Astrocyte (in vitro differentiated cells and primary cell): Measurements from ENCODE around the gene NUBPL. TPM values are rescaled to one million over a fixed set of nuclear protein-coding genes. Genes with fewer than 3 reads are reported as not detected.
"Not testable (repeated sequence)": the region's sequence is repeated elsewhere in the genome, so short reads cannot be mapped to it uniquely, and the experiment has no call there.

ENCODE experiments used
- DNase-seq: peaks from one replicate; pipeline ENCODE4 v3.0.0-alpha.2; 2010; ENCODE audit warnings: low read depth
- FAIRE-seq: peaks from 2 replicates; lab custom pipeline; 2011; peaks lifted over from hg19 to GRCh38; lab: Jason Lieb, UNC
- H2AFZ ChIP-seq: 2 replicates; pipeline ENCODE4 v1.6.0; 2012; ENCODE audit warnings: low read depth, low read length, inconsistent platforms
- H3K27ac ChIP-seq: 2 replicates; pipeline ENCODE4 v1.5.1; 2011; ENCODE audit warnings: low read depth, low read length, inconsistent platforms
- H3K27me3 ChIP-seq: 2 replicates; pipeline ENCODE4 v1.6.0; 2011; ENCODE audit warnings: low read length, inconsistent platforms; ENCODE audit not compliant: insufficient read depth
- H3K36me3 ChIP-seq: 2 replicates; pipeline ENCODE4 v1.5.1; 2011; ENCODE audit warnings: low read length, inconsistent platforms; ENCODE audit not compliant: insufficient read depth
- H3K4me1 ChIP-seq: 2 replicates; pipeline ENCODE4 v1.5.1; 2011; ENCODE audit warnings: low read length, inconsistent platforms; ENCODE audit not compliant: insufficient read depth
- H3K4me2 ChIP-seq: 2 replicates; pipeline ENCODE4 v1.6.0; 2012; ENCODE audit warnings: low read length, inconsistent platforms
- H3K4me3 ChIP-seq: 2 replicates; pipeline ENCODE4 v1.5.1; 2011; ENCODE audit warnings: low read depth, mild to moderate bottlenecking, low read length, inconsistent platforms; ENCODE audit not compliant: insufficient read depth
- H3K79me2 ChIP-seq: 2 replicates; pipeline ENCODE4 v1.6.0; 2012; ENCODE audit warnings: mild to moderate bottlenecking, low read length, inconsistent platforms; ENCODE audit not compliant: insufficient read depth
- H3K9ac ChIP-seq: 2 replicates; pipeline ENCODE4 v1.6.0; 2012; ENCODE audit warnings: mild to moderate bottlenecking, low read length, inconsistent platforms
- H3K9me3 ChIP-seq: 2 replicates; pipeline ENCODE4 v1.5.1; 2012; ENCODE audit warnings: low read depth, mild to moderate bottlenecking, low read length, inconsistent platforms; ENCODE audit not compliant: insufficient read depth
- H4K20me1 ChIP-seq: 2 replicates; pipeline ENCODE4 v1.6.0; 2012; ENCODE audit warnings: low read length, inconsistent platforms; ENCODE audit not compliant: insufficient read depth
- H3K27ac Mint-ChIP-seq: one replicate; pipeline ENCODE4 v1.8.0; 2021; ENCODE audit warnings: mild to moderate bottlenecking, mixed read lengths; ENCODE audit not compliant: unreplicated experiment
- H3K27me3 Mint-ChIP-seq: one replicate; pipeline ENCODE4 v1.8.0; 2021; ENCODE audit warnings: low read depth, mixed read lengths; ENCODE audit not compliant: unreplicated experiment
- H3K36me3 Mint-ChIP-seq: one replicate; pipeline ENCODE4 v1.8.0; 2021; ENCODE audit warnings: low read depth, mixed read lengths; ENCODE audit not compliant: unreplicated experiment
- H3K4me1 Mint-ChIP-seq: one replicate; pipeline ENCODE4 v1.8.0; 2021; ENCODE audit warnings: low read depth, mixed read lengths; ENCODE audit not compliant: unreplicated experiment
- H3K4me3 Mint-ChIP-seq: one replicate; pipeline ENCODE4 v1.8.0; 2021; ENCODE audit warnings: mild to moderate bottlenecking, moderate library complexity, mixed read lengths; ENCODE audit not compliant: unreplicated experiment
- H3K9me3 Mint-ChIP-seq: one replicate; pipeline ENCODE4 v1.8.0; 2021; ENCODE audit warnings: mild to moderate bottlenecking, mixed read lengths; ENCODE audit not compliant: unreplicated experiment
- CTCF ChIP-seq: IDR thresholded peaks from 2 replicates; pipeline ENCODE4 v1.5.1; 2011; ENCODE audit warnings: low read depth, mild to moderate bottlenecking, inconsistent platforms, low read length, moderate library complexity; ENCODE audit not compliant: insufficient read depth
- EZH2 ChIP-seq: IDR thresholded peaks from 2 replicates; pipeline ENCODE4 v1.6.1; 2012; ENCODE audit warnings: mild to moderate bottlenecking, low read length, inconsistent platforms; ENCODE audit not compliant: insufficient read depth
- total RNA-seq: library from RNA; stranded (reverse); gene quantifications from 2 replicates; pipeline ENCODE4 v1.2.1, GENCODE V29; 2021

NUBPL gene
- total RNA-seq, 1 donor from 2014 or later: 9.0 TPM

GRCh38 chr14:31705731-31706130 is 144.5 kb downstream of the NUBPL start:
- H3K4me1 ChIP-seq: no peaks in the 10 kb centered on the region
- H3K27ac Mint-ChIP-seq: no peak overlapping the region
- DNase-seq: no peak
- H3K9me3 ChIP-seq: no peaks in the 10 kb centered on the region
- no peak overlapping the region for H3K27ac ChIP-seq
- no peak overlapping the region for H3K4me2 ChIP-seq
- no peaks in the 10 kb centered on the region for H3K27me3 Mint-ChIP-seq
- peaks cover 24% of the 10 kb centered on the region for H3K9me3 Mint-ChIP-seq
- H3K4me1 Mint-ChIP-seq: no peaks in the 10 kb centered on the region
- H3K36me3 Mint-ChIP-seq: peaks cover 46% of the 10 kb centered on the region
- no peak overlapping the region for H2AFZ ChIP-seq
- FAIRE-seq: no peak
- H3K4me3 ChIP-seq: no peak overlapping the region
- H3K36me3 ChIP-seq: no peaks in the 10 kb centered on the region
- no peaks in the 10 kb centered on the region for H4K20me1 ChIP-seq
- TF ChIP-seq CTCF: no peak
- TF ChIP-seq EZH2: no peak
- H3K79me2 ChIP-seq: no peaks in the 10 kb centered on the region
- no peak overlapping the region for H3K4me3 Mint-ChIP-seq
- no peak overlapping the region for H3K9ac ChIP-seq
- no peaks in the 10 kb centered on the region for H3K27me3 ChIP-seq

DNA sequence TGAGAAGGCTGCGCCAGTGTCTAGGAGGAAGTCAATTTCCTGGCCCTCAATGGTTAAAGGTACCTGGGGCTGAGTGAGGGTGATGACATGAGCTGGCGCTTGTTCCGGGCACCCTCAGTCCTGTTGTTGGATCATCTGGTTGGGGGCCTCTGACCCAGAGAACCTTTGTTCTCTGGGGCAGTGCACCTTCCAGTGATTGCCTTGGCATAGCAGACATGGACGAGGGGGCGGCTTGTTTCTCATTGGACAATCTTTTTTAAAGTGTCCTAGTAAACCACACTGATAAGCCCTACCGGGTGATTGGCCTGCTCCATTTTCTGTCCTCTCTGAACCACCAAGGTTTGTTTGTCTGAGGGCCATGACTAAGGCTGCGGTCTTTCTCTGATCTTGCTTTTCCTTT is 147.5 kb downstream of the NUBPL start:
- H3K27me3 ChIP-seq, H3K4me3 ChIP-seq, H2AFZ ChIP-seq, H3K9ac ChIP-seq, H3K4me1 Mint-ChIP-seq, DNase-seq, H3K4me3 Mint-ChIP-seq, H3K27ac ChIP-seq, H3K27me3 Mint-ChIP-seq, FAIRE-seq, H3K4me1 ChIP-seq, H3K36me3 ChIP-seq, H4K20me1 ChIP-seq, H3K79me2 ChIP-seq, H3K4me2 ChIP-seq, H3K9me3 ChIP-seq, H3K27ac Mint-ChIP-seq: not testable (repeated sequence)
- Mint-ChIP-seq H3K36me3 (peaks cover 41% of the 10 kb centered on the region), H3K9me3 (peaks cover 13% of the 10 kb centered on the region)

GRCh38 chr14:31712244-31713127 is 151.3 kb downstream of the NUBPL start:
- Mint-ChIP-seq H3K36me3 (peaks cover 21% of the 10 kb centered on the region), H3K9me3 (peaks cover 3% of the 10 kb centered on the region), H3K27me3 (no peaks in the 10 kb centered on the region), H3K4me1 (no peaks in the 10 kb centered on the region), H3K27ac (no peak overlapping the region), H3K4me3 (no peak overlapping the region)
- FAIRE-seq: no peak
- H3K4me1 ChIP-seq: no peaks in the 10 kb centered on the region
- no peaks in the 10 kb centered on the region for H3K27me3 ChIP-seq
- no peaks in the 10 kb centered on the region for H3K79me2 ChIP-seq
- no peak overlapping the region for H3K27ac ChIP-seq
- H2AFZ ChIP-seq: no peak overlapping the region
- no peak overlapping the region for H3K4me3 ChIP-seq
- no peak overlapping the region for H3K4me2 ChIP-seq
- no peaks in the 10 kb centered on the region for H4K20me1 ChIP-seq
- no peak overlapping the region for H3K9ac ChIP-seq
- no peaks in the 10 kb centered on the region for H3K36me3 ChIP-seq
- no peaks in the 10 kb centered on the region for H3K9me3 ChIP-seq
- DNase-seq: no peak
- TF ChIP-seq EZH2: no peak
- no peak for TF ChIP-seq CTCF
